MCF 10A (cell line): ENCODE data around the gene OR11L1. TPM values are rescaled to one million over a fixed set of nuclear protein-coding genes. Genes with fewer than 3 reads are reported as not detected.

ENCODE experiments used
- BruUV-seq: library from RNA; stranded (reverse); fragments of 400-500 nt; replicated peaks from 2 replicates; lab custom pipeline; 2021; lab: Mats Ljungman, UMichigan
- CTCF ChIA-PET: fragments of 300-600 bp; sonication (Branson Sonifier 250); formaldehyde crosslinking; extraction: SDS; loops from one replicate; lab custom pipeline; 2021; ENCODE audit warnings: antibody characterized with exemption, inconsistent platforms; lab: Yijun Ruan, JAX
- POLR2A ChIA-PET: fragments of 300-600, 350-650 bp; sonication (Branson Sonifier 250); formaldehyde crosslinking; extraction: SDS; loops from one replicate; lab custom pipeline; 2020; ENCODE audit warnings: antibody characterized with exemption, inconsistent platforms; lab: Yijun Ruan, JAX
- DNase-seq: peaks from one replicate; pipeline ENCODE4 v3.0.0-alpha.2; 2018; ENCODE audit not compliant: unreplicated experiment
- H3K27ac Mint-ChIP-seq: one replicate; pipeline ENCODE4 v1.8.0; 2022; ENCODE audit warnings: mild to moderate bottlenecking, low read depth, mixed read lengths; ENCODE audit not compliant: unreplicated experiment
- H3K27me3 Mint-ChIP-seq: one replicate; pipeline ENCODE4 v1.8.0; 2022; ENCODE audit warnings: mixed read lengths; ENCODE audit not compliant: insufficient read depth, unreplicated experiment
- H3K36me3 Mint-ChIP-seq: one replicate; pipeline ENCODE4 v1.8.0; 2022; ENCODE audit warnings: mild to moderate bottlenecking, moderate library complexity, mixed read lengths; ENCODE audit not compliant: insufficient read depth, unreplicated experiment
- H3K4me1 Mint-ChIP-seq: one replicate; pipeline ENCODE4 v1.8.0; 2022; ENCODE audit warnings: mixed read lengths; ENCODE audit not compliant: insufficient read depth, unreplicated experiment
- H3K4me3 Mint-ChIP-seq: one replicate; pipeline ENCODE4 v1.8.0; 2022; ENCODE audit warnings: mild to moderate bottlenecking, moderate library complexity, mixed read lengths; ENCODE audit not compliant: unreplicated experiment
- H3K9me3 Mint-ChIP-seq: one replicate; pipeline ENCODE4 v1.8.0; 2022; ENCODE audit warnings: mixed read lengths; ENCODE audit not compliant: unreplicated experiment
- CTCF ChIP-seq: fragments of 200-600 bp; IDR thresholded peaks from one replicate; pipeline ENCODE4 v1.8.0; 2022; ENCODE audit warnings: antibody characterized with exemption, mild to moderate bottlenecking; ENCODE audit not compliant: unreplicated experiment
- intact Hi-C: fragments of 100-400 bp; cut with micrococcal nuclease; formaldehyde crosslinking; loops from 2 replicates; pipeline ENCODE4 v1.14.1; 2022
- total RNA-seq: library from RNA; stranded (reverse); gene quantifications from 2 replicates; pipeline ENCODE4 v1.2.3, GENCODE V29; 2022

The OR11L1 gene
- total RNA-seq, 1 experiment from 2014 or later: not detected

GRCh38 chr1:247845693-247846017, 4.0 kb upstream of the OR11L1 start:
- H3K27me3 Mint-ChIP-seq: no peaks in the 10 kb centered on the region
- H3K9me3 Mint-ChIP-seq: no peaks in the 10 kb centered on the region
- CTCF ChIA-PET: interaction anchor here (1.5 kb wide), 1 partner anchor 10 kb away, joined by 5 read pairs; no protein-coding TSS in a partner anchor
- no peak for DNase-seq
- H3K27ac Mint-ChIP-seq: no peak overlapping the region
- no TSS peak for BruUV-seq
- POLR2A ChIA-PET: no interaction called here
- TF ChIP-seq CTCF: no peak
- H3K4me3 Mint-ChIP-seq: no peak overlapping the region
- H3K4me1 Mint-ChIP-seq: peaks cover 5% of the 10 kb centered on the region
- H3K36me3 Mint-ChIP-seq: no peaks in the 10 kb centered on the region
- intact Hi-C loops: no loop called here

GRCh38 chr1:247845011-247845692, 3.5 kb upstream of the OR11L1 start:
- no peak overlapping the region for H3K4me3 Mint-ChIP-seq
- H3K4me1 Mint-ChIP-seq: peaks cover 5% of the 10 kb centered on the region
- H3K27ac Mint-ChIP-seq: no peak overlapping the region
- no peak for TF ChIP-seq CTCF
- H3K36me3 Mint-ChIP-seq: no peaks in the 10 kb centered on the region
- H3K27me3 Mint-ChIP-seq: no peaks in the 10 kb centered on the region
- BruUV-seq: no TSS peak
- no peaks in the 10 kb centered on the region for H3K9me3 Mint-ChIP-seq
- POLR2A ChIA-PET: no interaction called here
- CTCF ChIA-PET: interaction anchor here (0.6 kb wide), 1 partner anchor 121 kb away, joined by 3 read pairs; no protein-coding TSS in a partner anchor
- DNase-seq: no peak
- intact Hi-C loops: no loop called here

- Mint-ChIP-seq H3K27ac (no peak overlapping the region), H3K36me3 (no peaks in the 10 kb centered on the region), H3K9me3 (no peaks in the 10 kb centered on the region), H3K4me3 (no peak overlapping the region), H3K4me1 (no peaks in the 10 kb centered on the region), H3K27me3 (no peaks in the 10 kb centered on the region)
- intact Hi-C loops: no loop called here
- no TSS peak for BruUV-seq
- POLR2A ChIA-PET: interaction anchor here (0.8 kb wide), 1 partner anchor 34 kb away, joined by 3 read pairs; no protein-coding TSS in a partner anchor
- no peak for DNase-seq
- CTCF ChIA-PET: interaction anchor here (0.6 to 0.8 kb wide), 2 partner anchors 17 to 617 kb away, joined by 3 read pairs; no protein-coding TSS in a partner anchor
- TF ChIP-seq CTCF: no peak
Observed at GRCh38 chr1:247843411-247843810, 1.7 kb upstream of the OR11L1 start.

GRCh38 chr1:247840818-247841217, 878 bp downstream of the OR11L1 start:
- no peaks in the 10 kb centered on the region for H3K4me1 Mint-ChIP-seq
- no peaks in the 10 kb centered on the region for H3K27me3 Mint-ChIP-seq
- no peak overlapping the region for H3K27ac Mint-ChIP-seq
- no peaks in the 10 kb centered on the region for H3K9me3 Mint-ChIP-seq
- H3K4me3 Mint-ChIP-seq: no peak overlapping the region
- CTCF ChIA-PET: interaction anchor here (1.6 kb wide), 1 partner anchor 13 kb away, joined by 8 read pairs; no protein-coding TSS in a partner anchor
- no peak for DNase-seq
- intact Hi-C loops: no loop called here
- POLR2A ChIA-PET: no interaction called here
- BruUV-seq: no TSS peak
- TF ChIP-seq CTCF: no peak
- H3K36me3 Mint-ChIP-seq: no peaks in the 10 kb centered on the region
